Non-pigmented ciliary epithelial cell (primary cell): ENCODE data around the gene PEX7.
"Not testable (repeated sequence)": the region's sequence is repeated elsewhere in the genome, so short reads cannot be mapped to it uniquely, and the experiment has no call there.

Experiments
- DNase-seq: peaks from one replicate; pipeline ENCODE4 v3.0.0-alpha.2; 2010; ENCODE audit warnings: low read depth

The PEX7 gene

DNA sequence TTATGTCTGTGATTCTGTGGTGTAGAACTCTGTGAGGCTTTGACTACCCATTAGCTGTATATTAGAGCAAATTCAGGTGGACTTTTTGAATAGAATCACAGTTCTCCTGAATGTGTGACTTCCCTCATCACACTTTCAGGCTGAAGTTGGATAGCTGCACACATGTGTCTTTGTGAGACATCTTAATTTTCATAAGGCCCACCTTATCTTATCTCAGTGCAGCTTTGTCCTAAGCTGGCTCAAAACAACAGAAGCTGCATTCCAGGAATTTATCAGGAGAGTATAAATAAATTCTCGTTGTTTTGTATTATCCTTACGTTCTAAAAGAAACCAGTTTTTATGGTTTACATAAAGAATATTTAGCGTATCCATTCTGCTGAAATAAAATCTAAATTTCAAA lies 73.5 kb downstream of the PEX7 start:
- DNase-seq: no peak

- no peak for DNase-seq
Observed at GRCh38 chr6:136897071-136897470, 74.7 kb downstream of the PEX7 start.

DNA sequence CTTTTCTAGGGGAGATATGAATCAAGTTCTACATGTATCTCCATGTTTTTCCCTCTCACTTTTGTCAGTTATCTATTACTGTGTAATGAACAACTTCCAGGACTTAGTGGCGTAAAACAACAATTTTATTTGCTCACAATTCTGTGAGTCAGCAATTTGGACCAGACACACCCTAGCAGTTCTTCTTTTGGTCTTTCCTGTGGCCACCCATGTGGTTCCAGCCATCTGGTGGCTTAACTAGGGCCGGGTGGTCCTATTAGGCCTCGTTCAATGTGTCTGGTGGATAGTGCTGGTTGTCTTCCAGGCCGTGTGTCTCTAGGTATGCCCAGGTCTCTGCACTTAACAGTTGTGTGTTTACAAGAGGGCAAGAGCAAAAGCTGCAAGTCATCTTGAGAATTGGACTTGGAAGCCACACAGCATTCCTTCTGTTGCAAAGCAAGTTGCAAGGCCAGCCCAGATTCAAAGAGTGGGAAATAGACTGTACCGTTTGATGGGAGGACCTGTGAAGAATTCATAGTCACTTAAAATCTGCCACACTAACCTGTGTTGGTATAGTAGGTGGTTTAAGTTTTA lies 78.9 kb downstream of the PEX7 start:
- no peak for DNase-seq

GRCh38 chr6:136904477-136904876 lies 82.1 kb downstream of the PEX7 start:
- not testable (repeated sequence) for DNase-seq

DNA sequence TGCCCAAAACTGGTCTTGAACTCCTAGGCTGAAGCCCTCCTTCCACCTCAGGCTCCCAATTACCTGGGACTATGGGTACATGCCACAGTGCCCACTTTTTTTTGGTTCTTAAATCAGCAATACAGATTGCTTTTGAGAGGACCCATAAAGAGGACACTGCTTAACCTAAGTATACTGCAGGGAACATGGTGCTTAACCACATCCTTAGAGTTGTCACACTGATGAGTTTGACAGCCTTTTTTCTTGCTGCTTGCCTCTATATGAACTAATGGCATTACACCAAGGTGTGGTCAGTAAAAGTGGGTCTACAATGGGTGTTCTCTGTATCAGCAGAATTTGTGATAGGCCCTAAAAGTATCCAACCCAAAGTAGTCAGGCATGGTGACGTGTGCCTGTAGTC lies 92.6 kb downstream of the PEX7 start:
- DNase-seq: no peak

DNA sequence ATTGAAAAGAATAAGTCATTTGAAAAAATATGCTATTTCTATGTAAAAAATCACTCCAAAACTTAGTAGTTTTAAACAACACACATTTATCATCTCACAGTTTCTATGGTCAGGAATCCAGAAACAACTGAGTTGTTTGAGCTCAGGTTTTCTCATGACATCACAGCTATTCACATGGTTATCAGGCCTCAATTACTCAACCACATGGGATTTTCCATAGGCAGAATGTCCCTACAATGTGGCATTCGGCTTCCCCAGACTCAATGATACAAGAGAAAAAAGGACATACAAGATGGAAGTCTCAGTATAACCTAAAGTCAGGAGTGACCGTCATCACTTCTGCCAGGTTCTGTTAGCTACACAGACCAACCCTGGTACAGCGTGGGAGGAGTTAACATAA lies 96.3 kb downstream of the PEX7 start:
- DNase-seq: no peak

DNA sequence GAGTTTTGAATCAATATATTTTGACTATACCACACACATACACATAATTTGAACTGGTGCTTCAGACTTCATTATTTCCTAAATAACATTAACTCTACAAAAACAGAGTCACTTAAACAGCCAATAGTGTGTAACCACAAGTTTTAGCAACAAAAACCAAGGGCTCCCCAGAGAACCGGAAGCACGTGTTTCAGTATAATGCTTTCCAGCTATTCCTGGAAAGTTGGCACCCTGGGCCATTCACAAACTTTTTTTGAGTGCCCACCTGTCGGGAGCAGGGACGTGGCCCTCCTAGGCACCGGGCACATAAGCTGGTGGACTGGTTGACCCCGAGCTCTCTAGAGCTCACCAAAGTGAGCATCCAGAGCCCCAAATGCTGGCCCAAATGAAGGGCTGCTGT lies 97.8 kb downstream of the PEX7 start:
- DNase-seq: no peak

DNA sequence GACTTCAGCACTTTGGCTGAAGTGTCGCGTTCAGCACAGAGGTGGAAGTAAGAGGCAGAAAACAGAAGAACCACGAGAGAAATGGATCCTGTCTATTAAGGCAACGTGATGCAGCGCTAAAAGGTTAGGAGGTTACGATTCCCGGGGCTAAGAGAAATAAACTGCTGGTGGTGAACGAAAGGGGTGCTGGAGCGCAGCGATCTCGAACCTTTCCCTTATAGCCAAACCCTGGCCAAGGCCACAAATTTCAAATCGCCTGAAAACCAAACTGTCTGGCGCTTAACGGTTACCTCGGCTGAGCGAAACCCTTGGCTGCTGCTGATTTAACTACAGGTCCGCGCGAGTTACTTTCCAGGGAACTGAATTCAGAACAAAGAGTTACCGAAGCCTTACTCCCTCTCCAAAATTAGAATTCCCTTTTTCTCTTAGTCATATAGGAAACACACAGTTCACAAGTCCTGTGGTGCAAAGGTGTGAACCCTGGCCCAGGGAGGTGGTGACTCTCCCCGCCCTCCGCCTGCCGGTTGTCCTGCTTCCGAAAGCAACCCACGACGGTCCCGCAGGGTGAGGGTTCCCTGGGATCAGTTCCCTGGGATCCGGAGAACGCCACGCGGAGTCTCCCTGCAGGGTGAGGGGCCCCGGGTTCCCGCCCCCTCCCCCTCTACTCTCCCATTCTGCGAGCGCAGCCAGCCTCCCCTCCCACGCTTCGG lies 98.4 kb downstream of the PEX7 start:
- DNase-seq: no peak

DNA sequence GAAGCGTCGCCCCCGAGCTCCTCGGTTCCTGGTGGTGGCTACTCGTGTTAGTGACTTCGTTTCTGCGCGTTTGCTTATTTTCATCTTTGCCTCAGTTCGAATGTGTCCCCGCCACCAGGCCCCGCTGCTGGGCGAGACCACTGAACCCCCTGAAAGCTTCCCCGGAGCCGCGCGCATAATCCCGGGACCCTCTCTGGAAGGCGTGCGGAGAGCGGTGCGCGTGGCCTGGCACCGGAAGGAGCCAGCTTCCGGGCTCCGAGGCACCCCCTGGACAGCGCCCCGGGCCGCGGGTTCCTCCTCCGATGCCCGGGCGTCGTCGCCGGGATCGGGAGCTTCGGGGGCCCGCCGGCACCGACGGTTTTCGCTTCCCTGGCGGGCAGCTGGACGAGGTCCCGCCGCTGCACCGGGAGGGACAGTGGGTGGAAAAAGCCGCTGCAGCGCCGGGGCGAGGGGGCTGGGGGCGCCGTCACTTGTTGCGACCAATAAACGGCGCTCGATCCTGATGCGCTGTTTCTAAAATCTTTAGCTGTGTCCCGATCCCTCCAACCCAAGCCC lies 99.1 kb downstream of the PEX7 start:
- no peak for DNase-seq

DNA sequence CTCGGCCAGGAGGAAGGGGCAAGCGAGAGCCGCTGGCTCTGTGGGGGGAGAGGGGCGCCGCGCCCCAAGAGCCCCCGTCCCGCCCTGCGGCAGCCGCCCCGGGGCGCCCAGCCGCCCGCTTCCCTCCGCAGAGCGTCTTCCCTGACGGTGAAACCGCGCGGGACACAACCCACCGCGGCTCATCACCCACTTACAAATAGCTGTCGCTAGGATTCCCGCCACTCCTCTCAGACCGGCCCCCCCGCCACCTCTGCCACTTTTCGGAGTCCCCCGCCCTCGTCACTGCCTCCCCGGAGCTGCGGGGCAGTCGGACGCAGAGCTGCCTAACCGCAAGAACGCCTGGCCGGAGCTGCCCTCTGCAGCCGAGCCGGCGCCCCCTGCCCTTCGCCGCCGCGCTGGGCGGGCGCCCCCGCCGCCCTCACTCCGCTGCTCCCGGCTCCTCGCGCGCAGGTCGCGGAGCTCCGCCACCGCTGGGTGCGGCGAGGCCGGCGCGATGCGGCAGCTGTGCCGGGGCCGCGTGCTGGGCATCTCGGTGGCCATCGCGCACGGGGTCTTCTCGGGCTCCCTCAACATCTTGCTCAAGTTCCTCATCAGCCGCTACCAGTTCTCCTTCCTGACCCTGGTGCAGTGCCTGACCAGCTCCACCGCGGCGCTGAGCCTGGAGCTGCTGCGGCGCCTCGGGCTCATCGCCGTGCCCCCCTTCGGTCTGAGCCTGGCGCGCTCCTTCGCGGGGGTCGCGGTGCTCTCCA lies 99.7 kb downstream of the PEX7 start, which contains the start of gene SLC35D3:
Gene SLC35D3, plus strand, starts transcription at position 366 of the 749 bp plus-strand sequence. Its CDS starts 128 bp downstream, at position 494.
- DNase-seq: no peak

GRCh38 chr6:136922685-136923006 lies 100.3 kb downstream of the PEX7 start:
- no peak for DNase-seq

GRCh38 chr6:136923116-136923953 lies 100.9 kb downstream of the PEX7 start:
- no peak for DNase-seq

DNA sequence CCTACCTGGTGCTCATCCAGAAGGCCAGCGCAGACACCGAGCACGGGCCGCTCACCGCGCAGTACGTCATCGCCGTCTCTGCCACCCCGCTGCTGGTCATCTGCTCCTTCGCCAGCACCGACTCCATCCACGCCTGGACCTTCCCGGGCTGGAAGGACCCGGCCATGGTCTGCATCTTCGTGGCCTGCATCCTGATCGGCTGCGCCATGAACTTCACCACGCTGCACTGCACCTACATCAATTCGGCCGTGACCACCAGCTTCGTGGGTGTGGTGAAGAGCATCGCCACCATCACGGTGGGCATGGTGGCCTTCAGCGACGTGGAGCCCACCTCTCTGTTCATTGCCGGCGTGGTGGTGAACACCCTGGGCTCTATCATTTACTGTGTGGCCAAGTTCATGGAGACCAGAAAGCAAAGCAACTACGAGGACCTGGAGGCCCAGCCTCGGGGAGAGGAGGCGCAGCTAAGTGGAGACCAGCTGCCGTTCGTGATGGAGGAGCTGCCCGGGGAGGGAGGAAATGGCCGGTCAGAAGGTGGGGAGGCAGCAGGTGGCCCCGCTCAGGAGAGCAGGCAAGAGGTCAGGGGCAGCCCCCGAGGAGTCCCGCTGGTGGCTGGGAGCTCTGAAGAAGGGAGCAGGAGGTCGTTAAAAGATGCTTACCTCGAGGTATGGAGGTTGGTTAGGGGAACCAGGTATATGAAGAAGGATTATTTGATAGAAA lies 101.7 kb downstream of the PEX7 start:
- no peak for DNase-seq

GRCh38 chr6:136926383-136926782 lies 104.0 kb downstream of the PEX7 start:
- DNase-seq: no peak

GRCh38 chr6:136927292-136927691 lies 104.9 kb downstream of the PEX7 start:
- DNase-seq: no peak

DNA sequence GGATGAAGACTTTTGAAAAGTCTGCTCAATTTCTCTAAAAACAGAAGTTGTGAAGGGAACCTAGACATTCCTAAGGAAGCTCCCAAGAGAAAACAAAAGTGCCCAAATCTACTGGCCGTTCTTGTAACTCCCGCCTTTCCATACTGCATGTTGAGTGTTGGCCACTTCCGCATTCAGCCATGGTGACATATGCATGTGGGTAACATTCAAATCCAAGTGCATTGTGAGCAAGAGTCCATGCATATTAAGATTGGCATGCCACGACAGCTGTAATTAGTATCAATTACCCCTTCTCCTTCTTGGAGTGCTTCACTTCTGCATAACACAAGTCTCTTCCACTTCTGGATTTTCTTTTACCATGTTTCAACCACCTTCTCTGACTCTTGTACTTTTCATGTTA lies 108.1 kb downstream of the PEX7 start:
- no peak for DNase-seq

DNA sequence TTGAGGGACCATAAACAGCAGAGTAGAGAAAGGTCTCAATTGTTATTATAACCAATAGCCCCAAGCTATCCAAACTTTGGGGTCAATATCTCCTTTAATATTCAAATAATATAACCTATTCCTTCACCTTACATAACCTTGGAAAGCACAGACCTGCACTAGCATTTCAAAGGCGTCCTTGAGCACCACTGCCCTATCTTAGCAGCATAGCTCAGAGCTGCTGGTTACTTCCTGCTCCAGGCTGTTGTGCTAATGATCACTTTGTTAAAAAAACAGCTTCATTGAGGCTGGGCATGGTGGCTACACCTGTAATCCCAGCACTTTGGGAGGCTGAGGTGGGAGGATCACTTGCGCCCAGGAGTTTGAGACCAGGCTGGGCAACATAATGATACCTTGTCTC lies 110.2 kb downstream of the PEX7 start:
- no peak for DNase-seq

DNA sequence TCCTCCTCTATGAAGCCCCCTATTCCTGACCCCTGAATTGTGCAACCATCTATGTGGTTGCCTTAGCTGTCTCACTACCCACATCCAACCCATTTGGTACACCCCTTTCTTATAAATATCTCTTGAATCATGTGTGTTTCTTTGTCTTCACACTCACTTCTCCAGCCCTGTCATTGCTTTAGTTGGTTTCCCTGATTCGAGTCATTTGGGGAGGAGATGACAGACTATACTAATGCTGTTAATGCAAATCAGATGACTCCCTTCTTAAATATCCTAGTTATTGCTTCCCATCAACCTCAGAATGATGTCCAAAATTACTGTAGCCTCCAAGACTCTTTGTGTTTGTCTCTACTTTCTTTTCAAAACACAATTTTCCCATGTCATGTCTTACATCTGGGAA lies 122.7 kb downstream of the PEX7 start:
- DNase-seq: no peak

- DNase-seq: no peak
Observed at GRCh38 chr6:136945711-136946121, 123.3 kb downstream of the PEX7 start.

GRCh38 chr6:136947037-136947436 lies 124.6 kb downstream of the PEX7 start:
- DNase-seq: no peak

DNA sequence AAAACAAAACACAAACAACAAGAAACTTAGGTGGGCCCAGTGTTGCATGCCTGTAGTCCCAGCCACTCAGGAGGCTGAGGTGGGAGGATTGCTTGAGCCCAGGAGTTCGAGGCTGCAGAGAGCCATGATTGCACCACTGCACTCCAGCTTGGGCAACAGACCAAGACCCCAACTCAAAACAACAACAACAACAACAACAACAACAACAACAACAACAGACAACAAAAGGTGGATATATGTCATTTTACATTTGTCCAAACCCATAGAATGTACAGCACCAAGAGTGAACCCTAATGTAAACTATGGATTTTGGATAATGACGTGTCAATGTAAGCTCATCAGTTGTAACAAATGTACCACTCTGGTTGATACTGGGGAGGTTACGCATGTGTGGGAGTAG lies 127.6 kb downstream of the PEX7 start:
- not testable (repeated sequence) for DNase-seq
